HFFc6 (cell line): ENCODE measurements around the gene DENND5A. TPM values are rescaled to one million over a fixed set of nuclear protein-coding genes. Genes with fewer than 3 reads are reported as not detected.
"Not testable (repeated sequence)": the region's sequence is repeated elsewhere in the genome, so short reads cannot be mapped to it uniquely, and the experiment has no call there.

Experiments
- DNase-seq: peaks from one replicate; pipeline ENCODE4 v3.0.0-alpha.2; 2018
- H3K27ac Mint-ChIP-seq: 2 replicates; pipeline ENCODE4 v1.8.0; 2020; ENCODE audit warnings: mild to moderate bottlenecking, mixed read lengths
- H3K27me3 Mint-ChIP-seq: 2 replicates; pipeline ENCODE4 v1.8.0; 2021; ENCODE audit warnings: mild to moderate bottlenecking, moderate library complexity, mixed read lengths; ENCODE audit not compliant: insufficient read depth
- H3K36me3 Mint-ChIP-seq: 2 replicates; pipeline ENCODE4 v1.8.0; 2021; ENCODE audit warnings: low read depth, mixed read lengths
- H3K4me1 Mint-ChIP-seq: 2 replicates; pipeline ENCODE4 v1.8.0; 2020; ENCODE audit warnings: low read depth, mixed read lengths
- H3K4me3 Mint-ChIP-seq: 2 replicates; pipeline ENCODE4 v1.8.0; 2020; ENCODE audit warnings: mild to moderate bottlenecking, moderate library complexity, mixed read lengths
- H3K9me3 Mint-ChIP-seq: 2 replicates; pipeline ENCODE4 v1.8.0; 2020; ENCODE audit warnings: mild to moderate bottlenecking, mixed read lengths
- total RNA-seq, 6 experiments: library from RNA; stranded (reverse); fragmentation: NEBNext Ultra II Directional; extraction: Animal tissue kit (Norgen Biotek cat#: 25700); gene quantifications; 2 replicates in 1 of 6; 3 replicates in 5 of 6; pipeline ENCODE4 v1.2.3, GENCODE V29; 2021
- TF ChIP-seq, protein P1 (sequence below): fragments of 200-600 bp; sonication (generic); IDR thresholded peaks from 2 replicates; pipeline ENCODE4 v1.5.0; 2021; ENCODE audit warnings: antibody characterized with exemption, mild to moderate bottlenecking

DENND5A gene
- total RNA-seq, 6 experiments from 2014 or later: 82.0 to 106 (median 92.8) TPM

DNA sequence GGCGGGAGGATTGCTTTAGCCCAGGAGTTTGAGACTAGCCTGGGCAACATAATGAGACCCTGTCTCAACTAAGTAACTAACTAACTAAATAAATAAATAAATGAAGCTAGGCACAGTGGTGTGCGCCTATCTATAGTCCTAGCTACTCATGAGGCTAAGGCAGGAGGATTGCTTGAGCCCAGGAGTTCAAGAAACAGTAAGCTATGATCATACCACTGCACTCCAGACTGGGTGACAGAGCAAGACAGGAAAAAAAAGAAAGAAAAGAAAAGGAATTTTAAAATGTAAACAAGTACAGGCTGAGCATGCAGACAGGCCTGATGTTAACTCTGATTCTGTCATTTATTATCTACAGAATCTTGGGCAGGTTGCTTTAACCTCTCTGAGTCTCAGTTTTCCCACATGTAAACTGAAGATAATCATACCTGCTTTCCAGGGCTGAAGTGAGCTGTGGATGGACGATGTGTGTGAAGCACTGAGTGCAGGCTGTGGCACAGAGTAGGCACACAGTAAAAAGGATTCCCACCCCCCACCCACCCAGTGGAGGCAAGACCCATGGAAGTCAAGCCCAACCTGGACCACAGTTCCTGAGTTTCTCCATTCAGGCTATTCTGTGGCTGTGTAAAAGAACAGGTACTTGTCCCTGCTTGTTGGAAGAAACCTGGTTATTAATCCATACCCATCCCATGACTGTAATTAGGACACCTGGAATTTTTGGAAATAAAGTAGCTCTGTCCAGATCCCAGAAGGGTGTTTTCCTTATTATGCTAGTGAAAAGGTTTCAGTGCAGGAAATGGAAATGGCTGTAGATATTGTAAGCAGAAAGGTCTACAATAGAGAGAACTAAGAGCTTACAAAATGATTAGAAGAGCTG, 155.1 kb downstream of the DENND5A start:
- TF ChIP-seq, protein P1, sequence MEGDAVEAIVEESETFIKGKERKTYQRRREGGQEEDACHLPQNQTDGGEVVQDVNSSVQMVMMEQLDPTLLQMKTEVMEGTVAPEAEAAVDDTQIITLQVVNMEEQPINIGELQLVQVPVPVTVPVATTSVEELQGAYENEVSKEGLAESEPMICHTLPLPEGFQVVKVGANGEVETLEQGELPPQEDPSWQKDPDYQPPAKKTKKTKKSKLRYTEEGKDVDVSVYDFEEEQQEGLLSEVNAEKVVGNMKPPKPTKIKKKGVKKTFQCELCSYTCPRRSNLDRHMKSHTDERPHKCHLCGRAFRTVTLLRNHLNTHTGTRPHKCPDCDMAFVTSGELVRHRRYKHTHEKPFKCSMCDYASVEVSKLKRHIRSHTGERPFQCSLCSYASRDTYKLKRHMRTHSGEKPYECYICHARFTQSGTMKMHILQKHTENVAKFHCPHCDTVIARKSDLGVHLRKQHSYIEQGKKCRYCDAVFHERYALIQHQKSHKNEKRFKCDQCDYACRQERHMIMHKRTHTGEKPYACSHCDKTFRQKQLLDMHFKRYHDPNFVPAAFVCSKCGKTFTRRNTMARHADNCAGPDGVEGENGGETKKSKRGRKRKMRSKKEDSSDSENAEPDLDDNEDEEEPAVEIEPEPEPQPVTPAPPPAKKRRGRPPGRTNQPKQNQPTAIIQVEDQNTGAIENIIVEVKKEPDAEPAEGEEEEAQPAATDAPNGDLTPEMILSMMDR: no peak
- H3K4me3 Mint-ChIP-seq: no peak overlapping the region
- no peak overlapping the region for H3K27ac Mint-ChIP-seq
- no peaks in the 10 kb centered on the region for H3K27me3 Mint-ChIP-seq
- no peaks in the 10 kb centered on the region for H3K4me1 Mint-ChIP-seq
- H3K9me3 Mint-ChIP-seq: peaks cover 25% of the 10 kb centered on the region
- DNase-seq: no peak
- peaks cover 36% of the 10 kb centered on the region for H3K36me3 Mint-ChIP-seq

DNA sequence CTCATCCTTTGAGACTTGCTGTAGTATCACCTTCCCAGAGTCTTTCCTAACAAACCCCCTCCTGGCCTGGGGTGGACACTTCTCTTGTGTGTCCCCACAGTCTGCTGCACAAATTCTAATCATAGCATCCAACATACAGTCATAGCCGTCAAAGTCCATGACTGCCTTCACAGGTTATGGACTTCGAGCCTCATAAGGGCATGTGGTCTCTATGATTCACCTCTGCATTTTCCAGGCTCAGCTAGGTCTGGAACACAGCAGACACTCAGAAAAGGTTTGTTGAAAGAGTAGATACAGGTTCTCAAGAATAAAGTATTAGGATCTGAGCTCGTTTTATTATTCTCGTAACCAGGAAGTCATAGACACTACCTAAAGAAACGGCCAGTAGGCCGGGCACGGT, 160.6 kb downstream of the DENND5A start:
- no peak for DNase-seq
- no peaks in the 10 kb centered on the region for H3K27me3 Mint-ChIP-seq
- TF ChIP-seq, protein P1: no peak
- H3K36me3 Mint-ChIP-seq: peaks cover 5% of the 10 kb centered on the region; the same call in 1 of the 2 replicates
- H3K4me1 Mint-ChIP-seq: no peaks in the 10 kb centered on the region
- H3K27ac Mint-ChIP-seq: no peak overlapping the region
- H3K4me3 Mint-ChIP-seq: no peak overlapping the region
- H3K9me3 Mint-ChIP-seq: no peaks in the 10 kb centered on the region

DNA sequence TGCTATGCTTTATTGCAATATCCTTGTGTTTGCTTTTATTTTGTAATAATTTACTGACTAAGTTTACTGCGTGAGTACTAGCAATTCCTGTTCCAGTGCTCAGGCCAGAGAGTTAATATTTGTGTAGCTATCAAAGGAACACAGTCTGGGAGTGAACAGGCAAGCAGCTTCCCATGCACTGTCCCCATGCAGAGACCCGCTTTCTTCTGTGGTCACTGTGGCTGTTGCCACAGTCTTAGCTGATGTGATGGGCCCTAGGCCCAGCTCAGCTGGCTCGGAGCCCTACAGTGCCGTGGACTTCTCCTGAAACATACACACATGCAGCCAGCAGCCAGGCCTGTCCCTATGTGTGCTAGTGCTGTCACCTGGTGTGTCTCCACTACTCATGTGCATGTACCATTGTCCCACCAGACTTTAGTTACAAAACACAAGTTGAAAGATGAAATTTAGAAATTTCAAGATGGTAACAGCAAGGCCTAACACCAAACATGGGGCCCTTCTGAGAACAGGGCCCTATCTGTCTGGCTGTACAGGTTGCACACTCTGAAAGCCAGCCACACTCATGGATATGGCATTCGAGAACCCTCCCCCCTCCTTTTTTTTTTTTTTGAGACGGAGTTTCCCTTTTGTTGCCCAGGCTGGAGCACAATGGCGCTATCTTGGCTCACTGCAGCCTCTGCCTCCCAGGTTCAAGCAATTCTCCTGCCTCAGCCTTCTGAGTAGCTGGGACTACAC, 161.4 kb downstream of the DENND5A start:
- TF ChIP-seq, protein P1: no peak
- no peaks in the 10 kb centered on the region for H3K27me3 Mint-ChIP-seq
- no peak overlapping the region for H3K4me3 Mint-ChIP-seq
- no peaks in the 10 kb centered on the region for H3K9me3 Mint-ChIP-seq
- peaks cover 5% of the 10 kb centered on the region; the same call in 1 of the 2 replicates for H3K36me3 Mint-ChIP-seq
- no peaks in the 10 kb centered on the region for H3K4me1 Mint-ChIP-seq
- H3K27ac Mint-ChIP-seq: no peak overlapping the region
- no peak for DNase-seq

DNA sequence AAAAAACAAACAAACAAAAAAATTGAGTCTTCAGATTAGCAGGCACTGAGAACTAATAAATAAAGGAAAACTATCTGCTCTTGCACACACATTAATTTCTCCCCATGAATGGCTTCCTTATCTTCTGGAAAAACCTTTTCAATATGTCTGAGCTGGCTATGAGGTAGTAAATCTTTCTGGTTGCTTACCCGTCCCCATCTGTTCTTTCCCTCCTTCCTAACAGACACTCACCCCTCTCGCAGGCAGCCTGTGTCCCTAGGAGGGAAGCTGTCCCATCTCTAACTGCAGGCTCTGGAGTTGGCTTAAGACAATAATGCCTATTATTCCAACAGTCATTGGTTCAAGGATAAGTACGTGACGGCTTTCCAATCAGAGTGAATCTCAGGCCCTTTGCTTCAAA, 165.5 kb downstream of the DENND5A start:
- peaks cover 4% of the 10 kb centered on the region; the same call in 1 of the 2 replicates for H3K36me3 Mint-ChIP-seq
- no peaks in the 10 kb centered on the region for H3K27me3 Mint-ChIP-seq
- DNase-seq: no peak
- no peaks in the 10 kb centered on the region for H3K4me1 Mint-ChIP-seq
- no peak overlapping the region for H3K4me3 Mint-ChIP-seq
- H3K27ac Mint-ChIP-seq: no peak overlapping the region
- H3K9me3 Mint-ChIP-seq: no peaks in the 10 kb centered on the region
- TF ChIP-seq, protein P1: no peak

DNA sequence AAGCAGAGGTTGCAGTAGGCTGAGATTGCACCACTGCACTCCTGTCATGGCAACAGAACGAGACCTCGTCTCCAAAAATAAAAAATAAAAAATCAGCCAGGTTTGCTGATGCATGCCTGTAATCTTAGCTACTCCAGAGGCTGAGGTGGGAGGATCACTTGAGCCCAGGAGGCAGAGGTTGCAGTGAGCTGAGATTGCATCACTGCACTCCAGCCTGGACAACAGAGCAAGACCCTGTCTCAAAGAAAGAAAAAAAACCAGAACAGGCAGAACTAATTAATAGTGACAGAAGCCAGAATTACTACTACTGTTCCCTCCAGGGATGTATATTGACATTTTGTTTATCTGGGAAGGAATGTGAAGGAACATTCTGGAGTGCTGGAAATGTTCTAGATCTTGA, 166.7 kb downstream of the DENND5A start:
- not testable (repeated sequence) for H3K36me3 Mint-ChIP-seq, H3K4me1 Mint-ChIP-seq, H3K27me3 Mint-ChIP-seq, DNase-seq, H3K4me3 Mint-ChIP-seq, H3K9me3 Mint-ChIP-seq, H3K27ac Mint-ChIP-seq

DNA sequence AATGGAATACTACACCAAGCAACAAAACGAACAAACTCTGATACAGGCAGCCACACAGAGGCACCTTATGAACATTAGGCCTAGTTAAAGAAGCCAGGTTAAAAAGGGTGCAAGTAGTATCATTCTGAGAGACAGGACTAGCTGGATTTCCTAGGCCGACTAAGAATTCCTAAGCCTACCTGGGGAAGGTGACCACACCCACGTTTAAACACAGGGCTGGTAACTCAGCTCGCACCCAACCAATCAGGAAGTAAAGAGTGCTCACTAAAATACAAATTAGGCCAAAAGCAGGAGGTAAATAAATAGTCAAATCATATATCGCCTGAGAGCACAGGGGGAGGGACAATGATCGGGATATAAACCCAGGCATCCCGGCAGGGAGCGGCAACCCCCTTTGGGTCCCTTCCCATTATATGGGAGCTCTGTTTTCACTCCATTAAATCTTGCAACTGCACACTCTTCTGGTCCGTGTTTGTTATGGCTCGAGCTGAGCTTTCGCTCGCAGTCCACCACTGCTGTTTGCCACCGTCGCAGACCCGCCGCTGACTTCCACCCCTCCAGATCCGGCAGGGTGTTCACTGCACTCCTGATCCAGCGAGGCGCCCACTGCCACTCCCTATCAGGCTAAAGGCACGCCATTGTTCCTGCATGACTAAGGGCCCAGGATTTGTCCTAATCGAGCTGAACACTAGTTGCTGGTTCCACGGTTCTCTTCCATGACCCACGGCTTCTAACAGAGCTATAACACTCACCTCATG, 167.8 kb downstream of the DENND5A start:
- not testable (repeated sequence) for H3K4me1 Mint-ChIP-seq

More for the DNA sequence above, 167.8 kb downstream of the DENND5A start:
- not testable (repeated sequence) for H3K9me3 Mint-ChIP-seq, H3K27ac Mint-ChIP-seq, DNase-seq, H3K4me3 Mint-ChIP-seq, H3K36me3 Mint-ChIP-seq, H3K27me3 Mint-ChIP-seq
